CD14-positive monocyte (primary cell): ENCODE data around the gene SULF2. TPM values are rescaled to one million over a fixed set of nuclear protein-coding genes. Genes with fewer than 3 reads are reported as not detected.

Source experiments
- DNase-seq, 3 donors: peaks; one replicate each; pipeline ENCODE4 v3.0.0-alpha.2; 2011 to 2022
- H2AFZ ChIP-seq: 2 replicates; pipeline ENCODE4 v1.6.0; 2012; ENCODE audit warnings: mild to moderate bottlenecking, low read depth, low read length, inconsistent platforms; ENCODE audit not compliant: insufficient read depth, poor library complexity, severe bottlenecking
- H3K27ac ChIP-seq, 2 donors: 1 replicate in 1 of 2; 2 replicates in 1 of 2; pipeline ENCODE4 v1.5.1; 2012 to 2013; ENCODE audit warnings: low read length in 2 of 2, control low read depth in 1 of 2, inconsistent platforms in 1 of 2, low read depth in 1 of 2, mild to moderate bottlenecking in 1 of 2
- H3K27me3 ChIP-seq, 2 donors: one replicate each; pipeline versions ENCODE4 v1.6.0 to v1.6.1; 2011 to 2013; ENCODE audit warnings: low read length in 2 of 2; ENCODE audit not compliant: control insufficient read depth in 2 of 2, insufficient read depth in 2 of 2
- H3K36me3 ChIP-seq, 2 donors: replicated peaks in 1 of 2; 1 replicate in 1 of 2; 2 replicates in 1 of 2; pipeline versions ENCODE4 v1.5.1 to v1.6.1; 2012 to 2013; ENCODE audit warnings: low read length in 2 of 2, control low read depth in 1 of 2, inconsistent platforms in 1 of 2, mild to moderate bottlenecking in 1 of 2; ENCODE audit not compliant: insufficient read depth in 2 of 2, control insufficient read depth in 1 of 2
- H3K4me1 ChIP-seq, 2 donors: 1 replicate in 1 of 2; 2 replicates in 1 of 2; pipeline versions ENCODE4 v1.5.1 to v1.6.1; 2012 to 2013; ENCODE audit warnings: low read length in 2 of 2, control low read depth in 1 of 2, inconsistent platforms in 1 of 2, mild to moderate bottlenecking in 1 of 2, moderate library complexity in 1 of 2; ENCODE audit not compliant: insufficient read depth in 2 of 2, control insufficient read depth in 1 of 2
- H3K4me2 ChIP-seq: replicated peaks from 2 replicates; pipeline ENCODE3; 2012; ENCODE audit warnings: low read length, moderate library complexity, mild to moderate bottlenecking; ENCODE audit not compliant: poor library complexity, severe bottlenecking; ENCODE audit errors: extremely low read depth
- H3K4me3 ChIP-seq, 3 experiments: fragments of 200-600 bp in 1 of 3; sonication (generic) in 1 of 3; replicated peaks in 1 of 3; 1 replicate in 2 of 3; 2 replicates in 1 of 3; pipeline ENCODE4 v1.5.1; 2011 to 2013; ENCODE audit warnings: low read length in 3 of 3, mild to moderate bottlenecking in 3 of 3, control low read depth in 2 of 3, low read depth in 2 of 3, inconsistent platforms in 1 of 3, moderate library complexity in 1 of 3
- H3K79me2 ChIP-seq: 2 replicates; pipeline ENCODE4 v1.6.0; 2012; ENCODE audit warnings: mild to moderate bottlenecking, control low read depth, inconsistent platforms, low read length, moderate library complexity; ENCODE audit not compliant: insufficient read depth
- H3K9ac ChIP-seq: 2 replicates; pipeline ENCODE4 v1.6.0; 2017; ENCODE audit warnings: low read length, mild to moderate bottlenecking; ENCODE audit not compliant: insufficient read depth, poor library complexity, severe bottlenecking
- H3K9me3 ChIP-seq, 2 donors: replicated peaks in 1 of 2; 1 replicate in 1 of 2; 2 replicates in 1 of 2; pipeline versions ENCODE4 v1.5.1 to v1.6.1; 2012 to 2013; ENCODE audit warnings: low read length in 2 of 2, control low read depth in 1 of 2; ENCODE audit not compliant: control insufficient read depth in 1 of 2, insufficient read depth in 1 of 2
- H4K20me1 ChIP-seq: 2 replicates; pipeline ENCODE4 v1.6.0; 2012; ENCODE audit warnings: mild to moderate bottlenecking, low read length, control low read depth, moderate library complexity; ENCODE audit not compliant: insufficient read depth
- H3K27ac Mint-ChIP-seq, 7 donors: one replicate each; pipeline ENCODE4 v1.8.0; 2020; ENCODE audit warnings: mild to moderate bottlenecking in 7 of 7, mixed read lengths in 7 of 7, moderate library complexity in 6 of 7, inconsistent platforms in 2 of 7
- H3K27me3 Mint-ChIP-seq, 3 donors: one replicate each; pipeline ENCODE4 v1.8.0; 2021 to 2022; ENCODE audit warnings: low read depth in 3 of 3, mild to moderate bottlenecking in 3 of 3, mixed read lengths in 3 of 3, moderate library complexity in 3 of 3, inconsistent platforms in 1 of 3
- H3K36me3 Mint-ChIP-seq, 2 donors: one replicate each; pipeline ENCODE4 v1.8.0; 2020; ENCODE audit warnings: mixed read lengths in 2 of 2, inconsistent platforms in 1 of 2, mild to moderate bottlenecking in 1 of 2
- H3K4me1 Mint-ChIP-seq: one replicate; pipeline ENCODE4 v1.8.0; 2020; ENCODE audit warnings: mild to moderate bottlenecking, mixed read lengths
- H3K4me3 Mint-ChIP-seq, 2 donors: one replicate each; pipeline ENCODE4 v1.8.0; 2020; ENCODE audit warnings: mild to moderate bottlenecking in 2 of 2, mixed read lengths in 2 of 2, moderate library complexity in 1 of 2
- H3K9me3 Mint-ChIP-seq, 7 donors: one replicate each; pipeline ENCODE4 v1.8.0; 2020 to 2022; ENCODE audit warnings: mixed read lengths in 7 of 7, mild to moderate bottlenecking in 6 of 7, moderate library complexity in 6 of 7, inconsistent platforms in 2 of 7
- CTCF ChIP-seq: fragments of 200-600 bp; IDR thresholded peaks from one replicate; pipeline ENCODE4 v1.8.0; 2022; ENCODE audit warnings: antibody characterized with exemption, mild to moderate bottlenecking
- whole genome bisulfite sequencing: methylation state at CpG from one replicate; pipeline ENCODE4 v1.1.5; 2013; ENCODE audit warnings: missing lambda C conversion rate; ENCODE audit not compliant: insufficient coverage; 5-methylcytosine and 5-hydroxymethylcytosine counted together
- intact Hi-C, 2 donors: fragments of 100-400 bp; cut with micrococcal nuclease; formaldehyde crosslinking; loops; one replicate each; pipeline versions ENCODE4 v1.15.0 to v1.15.1; 2023
- polyA plus RNA-seq, 3 donors: library from polyadenylated mRNA; depleted of rRNA in 1 of 3; unstranded in 2 of 3; stranded (reverse) in 1 of 3; fragments of 300-500 nt in 2 of 3; fragments of >200 nt in 1 of 3; fragmentation: Illumina TruSeq in 2 of 3; gene quantifications; 1 replicate in 2 of 3; 2 replicates in 1 of 3; pipeline ENCODE4 v1.2.3, GENCODE V29; 2012 to 2021

Gene SULF2
- polyA plus RNA-seq, 3 donors = 60.3 to 156 (median 75.5) TPM

DNA sequence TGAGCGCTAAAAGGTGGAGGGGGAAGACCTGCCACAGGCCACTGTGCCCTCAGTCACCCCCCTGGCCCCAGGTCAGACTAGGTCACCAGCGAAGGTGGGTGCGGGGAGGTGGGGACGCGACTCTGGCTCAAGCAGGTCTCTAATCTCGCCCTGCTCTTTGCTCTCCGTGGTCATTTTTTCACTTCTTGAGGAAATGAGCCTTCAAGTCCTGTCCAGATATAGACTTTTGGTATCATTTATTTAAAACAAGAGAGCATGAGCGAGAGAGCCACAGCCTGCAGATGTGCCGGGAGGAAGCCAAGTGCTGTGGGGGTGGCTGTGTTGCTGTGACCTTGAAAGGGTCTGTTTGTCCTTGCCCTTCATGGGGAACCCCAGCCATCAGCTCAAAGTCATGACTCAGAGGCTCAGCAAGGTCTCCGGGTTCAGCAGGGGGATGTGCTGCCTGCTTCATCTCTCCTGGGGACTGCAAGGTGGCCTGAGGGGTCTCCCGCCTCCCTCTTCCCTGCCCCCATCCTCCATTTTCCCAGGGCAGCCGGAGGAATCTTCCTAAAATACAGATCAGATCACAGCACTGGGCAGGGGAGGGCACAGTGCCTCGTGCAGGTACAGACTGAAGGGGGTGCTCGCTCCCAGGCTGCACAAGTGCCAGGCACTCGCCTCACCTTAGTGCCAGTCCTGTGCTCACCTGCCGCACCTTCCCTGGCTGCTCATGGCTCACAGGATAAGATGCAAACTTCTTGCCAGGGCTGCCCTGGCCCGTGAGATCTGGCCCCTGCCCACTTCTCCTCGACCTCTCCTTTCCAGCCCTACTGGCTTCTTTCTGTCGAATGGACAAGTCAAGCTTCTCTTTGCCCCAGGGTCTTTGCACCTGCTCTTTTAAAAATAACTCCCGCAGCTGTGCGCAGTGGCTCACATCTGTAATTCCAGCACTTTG is 26.5 kb downstream of the SULF2 start:
- intact Hi-C loops = no loop called here
- Mint-ChIP-seq H3K4me1 (peaks cover 50% of the 10 kb centered on the region), H3K36me3 (peaks cover 94 to 100% of the 10 kb centered on the region in 2 donors), H3K27ac (peak overlapping the region in 5 of 7 donors; percentile 6 to 70 (median 20)), H3K9me3 (peaks cover 0 to 1% (median 0%) of the 10 kb centered on the region in 7 donors), H3K4me3 (peak overlapping the region in 1 of 2 donors; percentile 39), H3K27me3 (peaks cover 1 to 15% (median 3%) of the 10 kb centered on the region in 3 donors)
- Histone ChIP-seq H3K4me1 (peaks cover 16 to 30% of the 10 kb centered on the region in 2 donors), H2AFZ (no peak overlapping the region), H3K9ac (no peak overlapping the region), H3K79me2 (peaks cover 55% of the 10 kb centered on the region), H4K20me1 (peaks cover 98% of the 10 kb centered on the region), H3K4me3 (no peak overlapping the region), H3K27me3 (no peaks in the 10 kb centered on the region), H3K36me3 (peaks cover 34 to 94% of the 10 kb centered on the region in 2 donors), H3K4me2 (no peak overlapping the region), H3K27ac (no peak overlapping the region), H3K9me3 (no peaks in the 10 kb centered on the region)
- no peak for TF ChIP-seq CTCF
- 79% methylated on average over 20 of the region's 21 CpGs for WGBS
- DNase-seq = peak in 1 of 3 donors; percentile 21

- Histone ChIP-seq H3K4me3 (no peak overlapping the region), H3K4me2 (no peak overlapping the region), H4K20me1 (peaks cover 95% of the 10 kb centered on the region), H3K9ac (no peak overlapping the region), H3K9me3 (no peaks in the 10 kb centered on the region), H3K79me2 (peaks cover 45% of the 10 kb centered on the region), H2AFZ (no peak overlapping the region), H3K27me3 (no peaks in the 10 kb centered on the region), H3K4me1 (peaks cover 3 to 16% of the 10 kb centered on the region in 2 donors), H3K36me3 (peaks cover 35 to 94% of the 10 kb centered on the region in 2 donors), H3K27ac (no peak overlapping the region)
- Mint-ChIP-seq H3K9me3 (no peaks in the 10 kb centered on the region), H3K4me3 (no peak overlapping the region), H3K4me1 (peaks cover 37% of the 10 kb centered on the region), H3K27me3 (peaks cover 1 to 7% (median 3%) of the 10 kb centered on the region in 3 donors), H3K36me3 (peaks cover 93 to 100% of the 10 kb centered on the region in 2 donors), H3K27ac (peak overlapping the region in 4 of 7 donors; percentile 18 to 80 (median 63))
- 88% methylated on average over 23 of the region's 32 CpGs for WGBS
- TF ChIP-seq CTCF = no peak
- intact Hi-C loops = no loop called here
- DNase-seq = no peak
Observed at GRCh38 chr20:47757145-47758035, 27.9 kb downstream of the SULF2 start.
